HG03045 (cell line): ENCODE data around the gene NKAIN4.
"Not testable (repeated sequence)": the region's sequence is repeated elsewhere in the genome, so short reads cannot be mapped to it uniquely, and the experiment has no call there.

Source experiments
- ATAC-seq: cut with Tn5 transposase; IDR thresholded peaks from one replicate; pipeline ENCODE4 v1.9.1; 2021; ENCODE audit warnings: mild to moderate bottlenecking, moderate library complexity; ENCODE audit not compliant: unreplicated experiment

Gene NKAIN4

DNA sequence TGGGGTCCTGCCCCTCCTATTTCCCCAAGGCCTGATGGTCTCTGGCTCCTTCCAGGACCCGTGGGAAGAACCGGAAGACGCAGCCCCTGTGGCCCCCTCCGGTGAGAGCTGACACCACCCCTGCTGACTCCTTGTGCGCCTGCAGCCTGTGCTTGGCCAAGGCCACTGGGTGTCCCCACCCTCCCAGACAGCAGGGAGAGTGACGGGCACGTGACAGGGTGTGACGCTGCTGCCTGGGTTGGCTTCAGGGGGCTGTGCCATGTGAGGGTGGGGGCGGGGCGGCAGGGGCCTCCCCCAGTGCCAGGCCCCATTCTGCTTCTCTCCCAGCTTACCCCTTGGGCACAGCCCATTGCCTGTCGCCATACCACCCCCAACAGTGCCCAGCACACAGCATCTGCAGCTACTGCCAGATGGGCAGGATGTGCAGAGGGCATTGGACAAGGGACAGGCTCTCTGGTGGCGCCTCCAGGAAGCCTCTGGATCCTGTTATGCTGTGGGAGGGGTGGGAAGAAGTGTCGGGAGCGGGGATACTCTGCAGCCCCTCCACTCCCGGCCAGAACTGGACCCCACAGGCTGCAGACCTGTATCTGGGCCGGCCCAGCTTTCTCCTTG is 15.6 kb downstream of the NKAIN4 start:
- no peak for ATAC-seq

DNA sequence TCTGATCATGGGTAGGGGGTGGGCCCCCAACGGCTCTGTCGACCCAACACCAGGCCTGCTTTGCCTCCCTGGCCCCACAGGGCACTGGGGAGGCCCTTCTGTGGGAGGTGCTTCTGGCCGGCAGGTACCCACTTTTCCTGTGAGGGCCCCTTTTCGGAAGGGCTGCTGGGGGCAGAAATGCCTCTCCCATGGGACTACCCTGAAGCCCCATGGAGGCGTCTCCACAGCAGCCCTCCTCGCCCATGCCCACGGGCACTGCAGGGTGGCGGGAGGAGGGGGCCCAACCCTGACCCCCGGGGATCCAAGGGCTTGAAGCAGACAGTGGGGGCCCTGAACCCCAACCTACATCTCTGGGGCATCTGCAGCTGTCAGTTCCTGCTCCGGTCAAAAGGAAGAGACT is 16.2 kb downstream of the NKAIN4 start:
- no peak for ATAC-seq

- no peak for ATAC-seq
These were observed 18.0 kb downstream of the NKAIN4 start for GRCh38 chr20:63236116-63236837.

GRCh38 chr20:63235399-63235983 is 18.8 kb downstream of the NKAIN4 start, which contains the start of gene BIRC7:
TSS of gene BIRC7 (plus strand) at chr20:63235905. CDS start at chr20:63236097, 192 bp downstream.
- ATAC-seq, result no peak

GRCh38 chr20:63234693-63235398 is 19.4 kb downstream of the NKAIN4 start:
- ATAC-seq, result no peak

DNA sequence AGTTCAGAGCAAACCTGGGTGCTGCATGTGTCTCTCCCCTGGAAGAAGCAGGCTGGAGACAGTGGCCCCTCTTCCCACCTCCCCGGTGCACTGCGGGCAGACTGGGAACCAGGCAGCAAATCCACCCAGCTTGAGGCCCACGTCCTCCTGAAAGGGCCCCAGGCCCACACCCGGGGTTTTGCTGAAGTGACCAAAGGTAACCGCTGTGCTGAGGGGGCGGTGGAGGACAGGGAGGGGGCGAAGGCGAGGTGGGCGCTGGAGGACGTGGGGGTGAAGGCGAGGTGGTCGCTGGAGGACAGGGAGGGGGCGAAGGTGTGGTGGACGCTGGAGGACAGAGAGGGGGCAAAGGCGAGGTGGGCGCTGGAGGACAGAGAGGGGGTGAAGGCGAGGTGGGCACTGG is 20.3 kb downstream of the NKAIN4 start:
- ATAC-seq, result no peak

- no peak for ATAC-seq
These were observed 21.3 kb downstream of the NKAIN4 start for GRCh38 chr20:63233061-63233344.

DNA sequence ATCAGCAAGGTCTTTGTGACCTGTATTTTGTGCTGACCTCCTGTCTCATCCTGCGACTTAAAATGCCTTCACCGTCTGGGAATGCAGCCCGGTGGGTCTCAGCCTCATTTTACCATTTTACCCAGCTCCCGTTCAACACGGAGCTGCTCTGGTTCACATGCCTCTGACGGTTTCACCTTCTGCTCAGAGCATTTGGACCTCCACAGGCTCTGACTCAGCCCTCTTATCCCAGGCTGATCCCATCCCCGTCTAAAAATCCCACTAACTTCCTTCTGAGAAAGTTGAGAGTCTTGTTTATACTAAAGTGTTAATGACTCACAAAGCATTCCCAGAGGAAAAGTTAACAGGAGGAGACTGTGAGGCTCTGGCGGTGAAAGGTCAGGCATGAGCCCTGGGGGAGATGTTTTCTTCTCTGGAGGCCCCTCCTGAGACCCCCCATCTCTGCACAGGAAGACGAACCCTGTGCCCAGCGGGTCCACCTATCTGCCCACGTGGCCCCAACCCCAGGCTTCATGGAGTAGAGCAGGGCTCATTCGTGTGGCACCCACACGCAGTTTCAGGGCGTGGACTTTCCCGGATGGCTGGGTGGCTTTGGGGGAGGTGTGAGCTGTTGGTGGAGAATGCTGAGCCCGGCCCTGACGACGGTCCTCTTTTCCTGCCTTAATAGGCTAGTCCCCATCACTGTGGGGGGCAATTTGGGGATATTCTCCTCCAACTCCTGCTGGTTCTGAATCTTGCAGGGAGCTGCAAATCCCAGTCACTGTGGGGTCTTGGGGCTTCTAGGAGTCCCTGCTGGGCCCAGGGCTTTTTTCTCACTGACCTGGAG is 21.8 kb downstream of the NKAIN4 start:
- ATAC-seq, result no peak

DNA sequence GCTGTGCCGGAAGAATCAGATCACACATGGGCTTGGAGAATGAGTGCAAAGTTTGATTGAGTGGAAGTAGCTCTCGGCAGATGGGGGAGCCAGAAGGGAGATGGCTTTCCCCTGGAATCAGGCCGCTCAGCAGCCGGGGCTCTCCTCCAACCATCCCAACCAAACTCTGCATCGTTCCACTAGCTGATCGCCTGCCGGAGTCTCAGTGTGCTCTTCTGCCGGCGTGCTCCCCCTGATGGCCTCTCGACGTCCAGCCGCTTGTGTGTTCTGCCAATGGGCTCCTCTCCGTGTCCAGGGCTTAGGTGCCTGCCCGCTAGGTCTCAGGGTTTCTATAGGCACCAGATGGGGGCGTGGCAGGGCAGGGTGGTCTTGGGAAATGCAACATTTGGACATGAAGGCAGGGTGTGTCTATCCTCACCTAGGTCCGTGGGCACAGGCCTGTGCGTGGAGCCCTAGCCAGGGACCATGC is 23.4 kb downstream of the NKAIN4 start:
- ATAC-seq, result no peak

- no peak for ATAC-seq
These were observed 25.5 kb downstream of the NKAIN4 start for GRCh38 chr20:63228806-63229205.

GRCh38 chr20:63227260-63227659 is 27.0 kb downstream of the NKAIN4 start:
- no peak for ATAC-seq

- ATAC-seq, result no peak
These were observed 28.0 kb downstream of the NKAIN4 start for GRCh38 chr20:63226042-63226943.

GRCh38 chr20:63225082-63225454 is 29.2 kb downstream of the NKAIN4 start:
- no peak for ATAC-seq

- ATAC-seq, result no peak
These were observed 29.7 kb downstream of the NKAIN4 start for GRCh38 chr20:63224412-63225081.

- no peak for ATAC-seq
These were observed 30.4 kb downstream of the NKAIN4 start for GRCh38 chr20:63223826-63224207.

GRCh38 chr20:63223121-63223825 is 31.0 kb downstream of the NKAIN4 start:
- no peak for ATAC-seq

DNA sequence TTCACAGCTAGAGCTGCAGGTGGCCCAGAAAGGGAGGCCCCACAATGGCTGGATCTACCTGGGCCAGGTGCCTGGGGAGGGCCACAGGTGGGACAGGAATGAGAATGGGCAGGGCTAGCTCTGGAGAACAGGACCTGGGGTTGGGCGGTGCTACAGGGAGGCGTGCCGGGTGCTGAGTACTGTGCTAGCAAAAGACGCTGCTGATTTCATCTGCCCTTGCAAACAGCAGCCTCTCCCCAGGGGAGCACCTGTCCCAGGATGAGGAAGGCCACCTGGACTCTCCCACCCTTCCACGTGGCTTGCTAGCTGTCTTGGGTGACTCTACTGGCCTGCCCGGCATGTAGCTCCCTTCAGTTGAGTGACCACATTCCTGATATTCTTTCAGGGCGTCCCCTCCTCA is 31.7 kb downstream of the NKAIN4 start:
- ATAC-seq, result no peak

DNA sequence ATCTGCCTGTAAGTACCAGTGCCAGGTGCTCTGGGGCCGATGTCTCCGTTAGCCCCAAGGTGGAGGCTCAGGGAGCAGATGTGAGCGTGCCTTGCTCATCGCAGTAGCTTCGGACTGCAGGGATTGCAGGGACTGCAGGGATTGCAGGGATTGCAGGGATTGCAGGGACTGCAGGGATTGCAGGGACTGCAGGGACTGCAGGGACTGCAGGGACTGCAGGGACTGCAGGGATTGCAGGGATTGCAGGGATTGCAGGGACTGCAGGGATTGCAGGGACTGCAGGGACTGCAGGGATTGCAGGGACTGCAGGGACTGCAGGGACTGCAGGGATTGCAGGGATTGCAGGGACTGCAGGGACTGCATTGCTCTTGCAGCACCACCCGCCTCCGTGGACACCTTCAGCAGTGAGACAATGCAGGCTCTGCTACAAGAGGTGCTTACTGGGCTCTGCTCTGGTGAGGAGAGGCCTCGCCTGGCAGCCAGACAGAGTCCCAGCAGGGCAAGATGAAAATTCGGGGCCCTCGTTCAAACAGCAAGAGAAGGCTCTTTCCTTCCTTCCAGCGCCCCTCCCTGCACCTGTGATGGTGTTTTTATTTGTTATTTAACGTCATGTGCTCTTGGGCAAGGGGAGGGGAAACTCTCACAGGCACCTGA is 32.7 kb downstream of the NKAIN4 start:
- ATAC-seq, result not testable (repeated sequence)
